Panc1 (cell line): ENCODE data around the gene DIS3L2.

Experiments
- POLR2AphosphoS5 ChIP-seq: IDR thresholded peaks from 2 replicates; pipeline ENCODE4 v1.6.1; 2012; ENCODE audit warnings: mild to moderate bottlenecking, low read depth, low read length, moderate library complexity
- TF ChIP-seq, protein P1 (sequence below): fragments of 450-650 bp; IDR thresholded peaks from 2 replicates; pipeline ENCODE4 v1.5.1; 2017; ENCODE audit warnings: mild to moderate bottlenecking

DNA sequence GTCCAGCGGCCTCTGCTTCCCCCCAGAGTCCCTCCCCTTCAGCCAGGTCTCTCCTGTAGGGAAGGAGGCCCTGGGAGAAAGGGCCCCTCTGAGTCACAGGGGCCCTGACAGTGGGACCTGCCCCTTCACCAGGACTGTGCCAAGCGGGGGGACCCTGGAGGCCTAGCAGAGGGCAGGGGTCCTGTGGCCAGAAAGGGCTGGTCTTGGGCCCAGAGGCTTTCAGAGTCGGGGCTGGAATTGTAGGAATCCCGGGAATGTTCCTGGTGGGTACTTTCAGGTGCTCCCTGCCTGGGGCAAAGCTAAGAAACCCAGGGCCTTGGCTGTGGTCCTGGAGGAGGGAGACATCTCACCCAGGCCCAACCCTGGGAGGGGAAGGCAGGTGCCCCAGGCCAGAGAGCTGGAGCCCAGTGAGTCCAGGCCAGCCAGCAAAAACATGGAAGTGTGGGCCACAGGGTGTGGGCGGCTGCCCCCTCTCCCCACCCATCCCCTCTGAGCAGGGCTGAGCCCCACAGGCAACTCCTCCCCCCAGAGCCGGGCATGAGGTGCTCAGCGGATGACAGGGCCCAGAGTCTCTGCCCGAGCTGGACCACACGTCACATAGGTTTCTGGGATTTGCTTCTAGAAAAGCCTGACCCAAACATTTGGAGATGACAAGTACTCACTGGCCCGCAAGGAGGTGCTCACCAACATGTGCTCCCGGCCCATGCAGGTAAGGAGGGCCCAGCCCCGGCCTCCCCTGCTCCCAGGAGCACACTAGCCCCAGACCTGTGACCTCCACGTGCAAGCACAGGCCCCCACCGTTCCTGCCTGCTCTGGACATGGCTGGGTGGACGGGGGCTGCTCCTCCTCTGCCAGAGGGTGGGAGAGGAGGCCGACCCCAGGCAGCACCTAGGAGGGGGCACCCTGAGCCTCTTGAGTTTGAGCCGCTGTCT is 368.8 kb downstream of the DIS3L2 start:
- TF ChIP-seq, protein P1, sequence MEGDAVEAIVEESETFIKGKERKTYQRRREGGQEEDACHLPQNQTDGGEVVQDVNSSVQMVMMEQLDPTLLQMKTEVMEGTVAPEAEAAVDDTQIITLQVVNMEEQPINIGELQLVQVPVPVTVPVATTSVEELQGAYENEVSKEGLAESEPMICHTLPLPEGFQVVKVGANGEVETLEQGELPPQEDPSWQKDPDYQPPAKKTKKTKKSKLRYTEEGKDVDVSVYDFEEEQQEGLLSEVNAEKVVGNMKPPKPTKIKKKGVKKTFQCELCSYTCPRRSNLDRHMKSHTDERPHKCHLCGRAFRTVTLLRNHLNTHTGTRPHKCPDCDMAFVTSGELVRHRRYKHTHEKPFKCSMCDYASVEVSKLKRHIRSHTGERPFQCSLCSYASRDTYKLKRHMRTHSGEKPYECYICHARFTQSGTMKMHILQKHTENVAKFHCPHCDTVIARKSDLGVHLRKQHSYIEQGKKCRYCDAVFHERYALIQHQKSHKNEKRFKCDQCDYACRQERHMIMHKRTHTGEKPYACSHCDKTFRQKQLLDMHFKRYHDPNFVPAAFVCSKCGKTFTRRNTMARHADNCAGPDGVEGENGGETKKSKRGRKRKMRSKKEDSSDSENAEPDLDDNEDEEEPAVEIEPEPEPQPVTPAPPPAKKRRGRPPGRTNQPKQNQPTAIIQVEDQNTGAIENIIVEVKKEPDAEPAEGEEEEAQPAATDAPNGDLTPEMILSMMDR: no peak
- TF ChIP-seq POLR2AphosphoS5: no peak
